ENCODE measurements around the gene BMPR1A.
"Not testable (repeated sequence)": the region's sequence is repeated elsewhere in the genome, so short reads cannot be mapped to it uniquely, and the experiment has no call there.

The BMPR1A gene

DNA sequence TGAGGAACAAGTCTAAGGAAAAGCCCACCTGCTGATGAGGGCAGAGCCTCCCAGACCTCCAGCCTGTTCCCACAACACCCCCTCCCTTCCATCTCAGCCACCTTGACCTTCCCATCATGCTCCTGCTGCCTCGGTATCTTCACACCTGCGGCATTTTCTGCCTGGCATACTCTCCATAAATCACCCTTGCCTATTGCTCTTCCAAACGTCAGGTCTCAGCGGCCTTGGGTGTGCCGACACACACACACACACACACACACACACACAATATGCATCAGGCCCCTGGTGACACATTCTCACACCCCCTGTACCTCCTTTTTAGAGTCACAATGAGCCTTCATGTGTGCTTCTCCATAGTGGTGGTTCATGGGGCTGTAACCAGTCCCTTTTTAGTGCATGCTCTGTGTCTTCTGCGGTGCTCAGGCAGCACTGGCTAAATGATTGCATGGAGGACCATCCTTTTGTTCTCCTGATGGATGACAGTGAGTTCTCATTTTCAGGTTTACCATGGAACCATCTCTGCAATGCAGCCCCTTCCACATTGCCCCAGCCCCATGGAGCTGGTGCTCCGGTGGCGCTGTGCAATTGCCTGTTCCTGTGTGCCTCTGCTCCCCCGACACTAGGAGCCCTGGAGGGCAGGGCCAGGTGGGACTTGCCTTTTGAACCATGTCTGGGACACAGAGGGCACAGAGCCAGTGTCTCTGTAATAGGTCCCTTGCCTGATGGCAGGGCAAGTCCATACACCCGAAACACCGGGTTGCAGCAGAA lies 216.4 kb downstream of the BMPR1A start:
- no peak for DNase-seq

DNA sequence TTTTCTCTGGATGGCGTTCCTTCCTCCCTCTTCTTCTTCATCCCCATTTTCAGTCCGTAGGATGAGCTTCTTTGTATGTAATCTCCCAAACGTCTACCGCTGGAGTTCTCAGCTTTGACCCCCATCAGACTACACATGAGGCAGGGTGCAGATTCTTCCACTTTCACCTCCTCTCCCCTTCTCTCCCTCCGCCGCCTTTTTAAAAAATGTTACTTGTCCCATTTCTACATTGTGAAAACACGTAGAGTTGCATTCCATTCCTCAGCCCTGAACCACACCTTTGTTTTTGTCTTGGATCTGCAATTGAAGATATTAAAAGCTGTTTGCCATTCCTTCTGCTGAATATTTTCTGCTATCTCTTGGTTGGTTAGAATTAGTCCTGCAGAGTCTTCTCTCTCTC lies 218.1 kb downstream of the BMPR1A start:
- no peak for DNase-seq

DNA sequence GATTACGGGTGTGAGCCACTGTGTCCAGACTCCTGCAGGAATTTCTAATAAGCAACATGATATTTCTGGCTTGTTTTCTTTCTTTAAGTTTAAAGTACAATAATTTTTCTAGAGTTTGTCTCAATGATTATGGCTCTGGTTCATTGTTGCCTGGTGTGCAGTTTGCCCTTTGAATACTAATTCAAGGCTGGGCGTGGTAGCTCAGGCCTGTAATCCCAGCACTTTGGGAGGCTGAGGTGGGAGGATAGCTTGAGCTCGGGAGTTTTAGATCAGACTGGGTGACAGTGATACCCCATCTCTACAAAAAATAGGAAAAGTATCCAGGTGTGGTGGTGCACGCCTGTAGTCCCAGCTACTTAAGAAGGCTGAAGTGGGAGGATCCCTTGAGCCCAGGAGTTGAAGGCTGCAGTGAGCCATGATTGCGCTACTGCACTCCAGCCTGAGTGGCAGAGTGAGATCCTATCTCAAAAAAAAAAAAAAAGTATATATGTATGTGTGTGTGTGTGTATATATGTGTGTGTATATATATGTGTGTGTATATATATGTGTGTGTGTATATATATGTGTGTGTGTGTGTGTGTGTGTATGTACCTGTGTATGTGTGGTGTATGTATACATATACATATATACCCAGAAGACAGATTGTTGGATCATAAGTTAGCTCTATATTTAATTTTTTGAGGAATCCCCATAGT lies 220.1 kb downstream of the BMPR1A start:
- no peak for DNase-seq

DNA sequence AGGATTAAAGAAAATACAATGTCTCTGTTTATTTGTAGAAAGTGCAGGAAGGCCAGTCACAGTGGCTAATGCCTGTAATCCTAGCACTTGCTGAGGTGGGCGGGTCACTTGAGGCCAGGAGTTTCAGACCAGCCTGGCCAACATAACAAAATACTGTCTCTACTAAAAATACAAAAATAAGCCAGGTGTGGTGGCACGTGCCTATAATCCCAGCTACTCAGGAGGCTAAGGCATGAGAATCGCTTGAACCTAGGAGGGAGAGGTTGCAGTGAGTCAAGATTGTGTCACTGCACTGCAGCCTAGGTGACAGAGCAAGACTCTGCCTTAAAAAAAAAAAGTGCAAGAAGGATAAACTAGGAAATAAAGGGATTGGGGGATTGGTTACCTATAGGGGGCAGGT lies 222.0 kb downstream of the BMPR1A start:
- not testable (repeated sequence) for DNase-seq

DNA sequence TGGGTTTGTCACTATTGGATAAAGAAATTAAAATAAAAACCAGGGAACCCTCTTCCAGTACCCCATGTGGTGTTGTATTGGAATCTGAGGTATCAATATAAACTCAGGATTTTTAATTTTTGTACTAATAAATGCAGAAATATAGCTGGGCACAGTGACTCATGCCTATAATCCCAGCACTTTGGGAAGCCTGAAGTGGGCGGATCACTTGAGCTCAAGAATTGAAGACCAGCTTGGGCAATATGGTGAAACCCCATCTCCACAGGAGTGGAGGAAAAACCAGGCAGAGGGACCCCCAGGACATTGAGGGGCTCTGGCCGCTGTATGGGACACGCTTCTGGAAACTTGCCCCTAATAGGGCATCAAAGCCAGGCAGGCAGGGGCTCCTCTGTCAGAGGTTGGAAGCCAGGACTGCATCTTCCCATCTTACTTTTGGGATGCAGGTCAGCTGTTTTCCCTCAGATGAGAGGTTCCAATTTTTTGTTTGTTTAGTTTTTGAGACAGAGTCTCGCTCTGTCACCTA lies 222.9 kb downstream of the BMPR1A start:
- no peak for DNase-seq

DNA sequence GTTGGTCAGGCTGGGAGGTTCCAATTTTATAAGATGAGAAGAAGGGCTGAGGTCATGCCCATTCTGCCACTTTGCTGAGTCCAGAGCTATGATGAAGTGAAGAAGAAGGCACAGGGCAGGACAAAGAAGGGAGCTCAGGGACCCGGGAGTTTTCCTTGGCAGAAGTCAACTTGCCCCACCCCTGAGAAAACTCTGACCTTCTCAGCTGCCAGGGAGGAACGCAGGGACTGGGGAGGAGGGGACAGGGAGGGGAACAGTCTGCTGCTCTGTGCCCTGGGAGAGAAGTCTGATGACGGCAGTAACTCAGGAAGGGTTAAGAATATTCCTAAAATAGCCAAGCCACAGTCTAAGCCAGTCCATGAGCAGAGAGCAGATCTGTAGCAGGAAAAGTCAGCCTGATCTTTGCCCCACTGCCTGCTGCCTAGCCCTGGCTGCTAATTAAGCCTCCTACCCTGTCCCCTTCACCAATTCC lies 223.6 kb downstream of the BMPR1A start:
- no peak for DNase-seq

DNA sequence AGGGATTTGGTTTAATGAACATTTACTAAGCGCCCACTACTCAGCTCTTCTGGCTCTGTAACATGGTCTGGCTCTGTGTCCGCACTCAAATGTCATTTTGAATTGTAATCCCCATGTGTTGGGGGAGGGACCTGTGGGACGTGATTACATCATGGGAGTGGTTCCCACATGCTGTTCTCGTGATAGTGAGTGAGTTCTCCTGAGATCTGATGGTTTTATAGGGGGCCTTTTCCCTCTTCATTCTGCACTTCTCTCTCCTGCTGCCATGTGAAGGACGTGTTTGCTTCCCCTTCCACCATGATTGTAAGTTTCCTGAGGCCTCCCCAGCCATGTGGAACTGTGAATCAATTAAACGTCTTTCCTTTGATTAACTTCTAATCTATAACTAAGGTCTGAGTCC lies 224.6 kb downstream of the BMPR1A start:
- not testable (repeated sequence) for DNase-seq

DNA sequence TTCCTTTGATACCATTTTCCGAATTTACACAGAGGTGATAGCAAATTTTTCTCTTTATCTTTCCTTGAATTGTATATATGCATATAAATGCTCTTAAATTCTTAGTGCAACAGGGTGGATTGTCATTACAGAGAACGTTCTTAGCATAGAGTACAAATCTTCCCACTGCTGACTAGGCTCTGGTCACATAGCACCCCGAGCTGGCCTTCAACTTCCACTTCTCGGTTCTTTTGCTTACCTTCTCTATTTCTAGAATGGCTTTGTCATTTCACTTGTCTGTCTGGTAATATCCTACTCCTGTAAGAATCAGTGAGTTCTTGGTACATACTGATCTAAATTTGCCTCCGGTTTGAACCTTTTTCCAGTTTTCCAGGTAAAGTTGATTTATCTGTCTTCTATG lies 225.3 kb downstream of the BMPR1A start:
- DNase-seq: no peak

Data from retina (tissue), 1 donor.